ENCODE measurements around the gene YPEL3. TPM values are rescaled to one million over a fixed set of nuclear protein-coding genes. Genes with fewer than 3 reads are reported as not detected.

The YPEL3 gene
- total RNA-seq, 4 donors from 2014 or later: 90.8 to 154 (median 125) TPM

- no peak for DNase-seq
- Histone ChIP-seq H3K4me3 (no peak overlapping the region), H3K36me3 (no peaks in the 10 kb centered on the region), H3K9me3 (no peaks in the 10 kb centered on the region), H3K27me3 (no peaks in the 10 kb centered on the region), H3K27ac (no peak overlapping the region), H3K4me1 (peaks cover 4 to 15% (median 13%) of the 10 kb centered on the region in 4 donors)
- intact Hi-C loops (cut with DNase I; ENCODE audit: low total_unique reads): no loop called here
- in situ Hi-C loops (cut with MboI; ENCODE audit: low pct_ligation_motif_present in 1 of 4, low pct_unique_long_range_greater_than_20kb in 1 of 4, low sequenced_read_pairs in 3 of 4): no loop called here
- TF ChIP-seq POLR2AphosphoS5 (IDR thresholded peaks at IDR 0.05) (no peak), POLR2A (IDR thresholded peaks at IDR 0.05) (no peak), CTCF (IDR thresholded peaks at IDR 0.05) (no peak), EP300 (IDR thresholded peaks at IDR 0.05; ENCODE audit: low read depth) (no peak)
- 71 to 85% methylated on average over 6 to 8 of the region's 8 CpGs for WGBS, 2 donors (ENCODE audit: low coverage in 1 of 2)
Measured at GRCh38 chr16:30054451-30054850, 41.6 kb downstream of the YPEL3 start.

GRCh38 chr16:30053376-30054015, 42.5 kb downstream of the YPEL3 start:
- Histone ChIP-seq H3K36me3 (no peaks in the 10 kb centered on the region), H3K9me3 (no peaks in the 10 kb centered on the region), H3K4me1 (peaks cover 4 to 15% (median 13%) of the 10 kb centered on the region in 4 donors), H3K4me3 (peak overlapping the region; percentile 49 to 80 (median 56)), H3K27ac (peak overlapping the region; percentile 42 to 66 (median 60)), H3K27me3 (no peaks in the 10 kb centered on the region)
- TF ChIP-seq CTCF (IDR thresholded peaks at IDR 0.05): no peak
- no peak for TF ChIP-seq POLR2AphosphoS5 (IDR thresholded peaks at IDR 0.05)
- TF ChIP-seq POLR2A (IDR thresholded peaks at IDR 0.05): no peak
- no peak for TF ChIP-seq EP300 (IDR thresholded peaks at IDR 0.05; ENCODE audit: low read depth)
- intact Hi-C loops (cut with DNase I; ENCODE audit: low total_unique reads) (no loop called here), in situ Hi-C loops (cut with MboI; ENCODE audit: low pct_ligation_motif_present in 1 of 4, low pct_unique_long_range_greater_than_20kb in 1 of 4, low sequenced_read_pairs in 3 of 4) (no loop called here)
- no peak for DNase-seq
- 5% methylated on average over 19 of the region's 19 CpGs; no CpG with 5 or more reads in 1 of the 2 donors for WGBS, 2 donors (ENCODE audit: low coverage in 1 of 2)

DNA sequence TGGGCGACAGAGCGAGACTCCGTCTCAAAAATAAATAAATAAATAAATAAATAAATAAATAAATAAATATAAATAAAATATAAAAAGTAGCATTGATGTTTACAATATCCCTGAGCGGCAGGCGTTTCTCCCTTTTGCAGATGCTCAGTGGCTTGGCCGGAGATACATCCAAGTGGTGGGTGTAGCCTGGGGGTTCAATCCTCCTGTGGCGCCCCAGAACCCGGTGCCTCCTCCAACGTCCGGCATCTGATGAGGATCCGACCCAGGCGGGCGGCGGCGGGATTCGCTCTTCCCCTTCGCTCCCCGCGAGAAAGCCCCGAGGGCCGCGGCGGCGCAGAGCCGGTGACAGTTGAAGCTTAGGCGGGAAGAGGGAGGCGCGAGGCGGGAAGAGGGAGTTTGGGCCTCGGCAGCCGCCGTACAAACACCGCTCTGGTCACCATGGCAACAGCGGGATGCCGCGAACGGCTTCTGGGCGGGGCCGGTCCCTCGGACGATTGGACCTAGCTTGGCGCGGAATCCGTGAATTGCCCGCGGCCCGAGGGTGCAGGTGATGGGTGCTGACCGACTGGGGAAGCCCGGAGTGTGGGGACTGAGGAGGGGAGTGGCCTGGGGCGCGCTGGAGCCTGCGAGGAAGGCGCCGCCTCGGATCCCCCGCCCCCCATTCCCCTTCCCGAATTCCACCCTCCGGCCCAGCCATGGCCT, 43.2 kb downstream of the YPEL3 start:
- intact Hi-C loops (cut with DNase I; ENCODE audit: low total_unique reads) (no loop called here), in situ Hi-C loops (cut with MboI; ENCODE audit: low pct_ligation_motif_present in 1 of 4, low pct_unique_long_range_greater_than_20kb in 1 of 4, low sequenced_read_pairs in 3 of 4) (no loop called here)
- WGBS, 2 donors (ENCODE audit: low coverage in 1 of 2): 5 to 37% methylated on average over 7 to 58 of the region's 58 CpGs
- H3K27ac ChIP-seq: peak overlapping the region; percentile 42 to 66 (median 60)
- peaks cover 4 to 15% (median 13%) of the 10 kb centered on the region in 4 donors for H3K4me1 ChIP-seq
- H3K27me3 ChIP-seq: no peaks in the 10 kb centered on the region
- TF ChIP-seq POLR2AphosphoS5 (IDR thresholded peaks at IDR 0.05) (peak; percentile 55 to 62 (median 62)), CTCF (IDR thresholded peaks at IDR 0.05) (no peak)
- no peaks in the 10 kb centered on the region for H3K9me3 ChIP-seq
- no peaks in the 10 kb centered on the region for H3K36me3 ChIP-seq
- peak overlapping the region; percentile 49 to 80 (median 56) for H3K4me3 ChIP-seq
- peak; percentile 96 for DNase-seq

DNA sequence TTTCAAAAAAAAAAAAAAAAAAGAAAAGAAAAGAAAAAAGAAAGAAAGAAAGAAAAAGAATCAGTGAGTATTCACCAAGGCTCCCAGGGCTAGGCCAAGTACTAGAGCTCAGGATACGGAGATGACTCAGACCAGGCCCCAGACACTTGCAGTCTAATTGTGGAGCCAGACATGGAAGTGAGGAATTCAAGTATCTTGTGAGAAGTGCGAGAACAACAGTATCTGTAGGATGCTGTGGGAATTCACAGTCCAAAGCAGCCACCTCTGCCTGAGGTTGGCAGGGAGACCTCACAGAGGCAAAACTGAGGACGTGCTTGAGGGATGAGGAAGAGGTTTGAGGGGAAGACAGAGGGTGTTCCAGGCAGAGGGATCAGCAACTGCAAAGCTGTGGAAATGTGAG, 44.5 kb downstream of the YPEL3 start:
- TF ChIP-seq CTCF (IDR thresholded peaks at IDR 0.05) (no peak), EP300 (IDR thresholded peaks at IDR 0.05; ENCODE audit: low read depth) (no peak), POLR2A (IDR thresholded peaks at IDR 0.05) (no peak), POLR2AphosphoS5 (IDR thresholded peaks at IDR 0.05) (no peak)
- intact Hi-C loops (cut with DNase I; ENCODE audit: low total_unique reads) (no loop called here), in situ Hi-C loops (cut with MboI; ENCODE audit: low pct_ligation_motif_present in 1 of 4, low pct_unique_long_range_greater_than_20kb in 1 of 4, low sequenced_read_pairs in 3 of 4) (no loop called here)
- Histone ChIP-seq H3K36me3 (no peaks in the 10 kb centered on the region), H3K4me3 (no peak overlapping the region), H3K4me1 (peaks cover 4 to 15% (median 13%) of the 10 kb centered on the region in 4 donors), H3K27ac (no peak overlapping the region), H3K27me3 (no peaks in the 10 kb centered on the region), H3K9me3 (no peaks in the 10 kb centered on the region)
- 92 to 96% methylated on average over 3 of the region's 3 CpGs for WGBS, 2 donors (ENCODE audit: low coverage in 1 of 2)
- DNase-seq: no peak

All from transverse colon (tissue), 4 donors.